Thyroid gland (tissue), 4 donors: ENCODE data around the gene TROAP. TPM values are rescaled to one million over a fixed set of nuclear protein-coding genes. Genes with fewer than 3 reads are reported as not detected.
"Not testable (repeated sequence)": the region's sequence is repeated elsewhere in the genome, so short reads cannot be mapped to it uniquely, and the experiment has no call there.

Experiments used
- DNase-seq, 2 donors: peaks; one replicate each; pipeline ENCODE4 v3.0.0-alpha.2; 2019
- H3K27ac ChIP-seq, 3 donors: fragments of 200-600 bp; sonication (generic); 1 replicate in 2 of 3; 2 replicates in 1 of 3; pipeline ENCODE4 v1.5.1; 2016 to 2019; ENCODE audit warnings: mild to moderate bottlenecking in 1 of 3, moderate library complexity in 1 of 3
- H3K27me3 ChIP-seq: fragments of 200-600 bp; sonication (generic); one replicate; pipeline ENCODE4 v1.5.1; 2019
- H3K36me3 ChIP-seq, 2 donors: fragments of 200-600 bp; sonication (generic); one replicate each; pipeline ENCODE4 v1.5.1; 2016 to 2019
- H3K4me1 ChIP-seq, 2 donors: fragments of 200-600 bp; sonication (generic); one replicate each; pipeline ENCODE4 v1.5.1; 2017 to 2019
- H3K4me3 ChIP-seq, 3 donors: fragments of 200-600 bp; sonication (generic); replicated peaks in 1 of 3; 1 replicate in 2 of 3; 2 replicates in 1 of 3; pipeline ENCODE4 v1.5.1; 2016; ENCODE audit warnings: mild to moderate bottlenecking in 1 of 3
- H3K9me3 ChIP-seq: fragments of 200-600 bp; sonication (generic); one replicate; pipeline ENCODE4 v1.5.1; 2017
- POLR2A ChIP-seq, 2 donors: fragments of 450-650 bp; IDR thresholded peaks; one replicate each; pipeline ENCODE4 v1.6.1; 2017; ENCODE audit warnings: antibody characterized with exemption in 2 of 2, mild to moderate bottlenecking in 2 of 2, moderate library complexity in 1 of 2
- WGBS, 2 donors: methylation state at CpG; one replicate each; pipeline ENCODE4 v1.1.5; 2017; 5-methylcytosine and 5-hydroxymethylcytosine counted together
- intact Hi-C: fragments of 100-400 bp; cut with DNase I; formaldehyde crosslinking; loops from one replicate; pipeline ENCODE4 v1.15.1; 2023
- total RNA-seq, 4 donors: library from RNA; depleted of rRNA; stranded (reverse); fragments of >200 nt; gene quantifications; one replicate each; pipeline ENCODE4 v1.2.3, GENCODE V29; 2016
- TF ChIP-seq, protein P1 (sequence below), 6 experiments: fragments of 200-600 bp in 3 of 6; fragments of 450-650 bp in 3 of 6; sonication (generic) in 3 of 6; IDR thresholded peaks; one replicate each; pipeline ENCODE4 v1.5.1; 2016 to 2019; ENCODE audit warnings: antibody characterized with exemption in 6 of 6, mild to moderate bottlenecking in 2 of 6, inconsistent platforms in 1 of 6, moderate library complexity in 1 of 6

TROAP gene
- total RNA-seq, 4 donors from 2014 or later, result 0.56 to 2.6 (median 0.96) TPM; not detected in 1

DNA sequence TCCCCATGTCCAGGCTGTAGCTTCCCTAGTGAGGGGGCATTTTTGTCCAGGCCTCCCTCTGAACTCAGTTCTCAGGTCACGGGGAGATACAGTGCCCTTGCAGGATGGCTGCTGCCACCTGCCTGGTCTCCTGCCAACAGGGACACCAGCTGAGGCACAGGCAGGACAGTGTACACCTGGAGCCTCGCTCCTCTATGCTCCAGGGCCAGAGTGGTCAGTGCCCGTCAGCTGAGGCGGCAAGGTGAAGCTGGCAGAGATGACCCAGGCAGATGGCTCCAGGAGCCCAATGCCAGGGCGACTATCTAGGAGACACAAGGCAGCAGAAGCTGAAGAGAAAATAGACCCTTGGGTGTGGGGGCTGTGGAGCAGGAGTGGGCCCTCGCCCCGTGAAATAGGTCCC lies 45.6 kb upstream of the TROAP start:
- Histone ChIP-seq H3K36me3 (peaks cover 10 to 13% of the 10 kb centered on the region in 2 donors), H3K4me1 (no peaks in the 10 kb centered on the region), H3K4me3 (no peak overlapping the region), H3K27ac (no peak overlapping the region), H3K27me3 (no peaks in the 10 kb centered on the region), H3K9me3 (no peaks in the 10 kb centered on the region)
- DNase-seq, result no peak
- no peak for TF ChIP-seq POLR2A (IDR thresholded peaks at IDR 0.05)
- WGBS, 2 donors, result 94% methylated on average over 5 to 7 of the region's 7 CpGs
- intact Hi-C loops, result no loop called here

DNA sequence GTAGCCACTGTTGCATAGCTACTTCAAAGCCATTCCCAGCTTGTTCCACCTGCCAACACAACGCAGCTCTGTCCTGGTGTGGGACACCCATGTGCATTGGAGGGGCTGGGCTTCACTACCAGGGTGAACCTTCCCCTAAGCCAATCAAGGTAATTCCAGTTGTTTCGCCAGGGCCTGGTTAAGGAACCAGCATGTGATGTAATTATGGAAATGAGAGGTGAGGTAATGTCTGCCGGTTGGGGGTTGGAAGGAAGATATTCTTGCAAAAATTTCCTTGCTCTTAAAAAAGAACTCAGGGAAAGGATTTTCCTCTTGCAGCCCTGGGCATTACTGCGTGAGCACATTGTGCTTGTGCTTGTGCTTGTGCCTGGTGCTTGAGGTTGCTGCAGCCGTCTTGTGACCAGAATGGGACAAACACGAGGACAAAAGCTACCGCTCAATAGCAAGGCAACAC lies 43.3 kb upstream of the TROAP start:
- intact Hi-C loops, result no loop called here
- DNase-seq, result no peak
- Histone ChIP-seq H3K27me3 (no peaks in the 10 kb centered on the region), H3K36me3 (no peaks in the 10 kb centered on the region), H3K9me3 (no peaks in the 10 kb centered on the region), H3K4me1 (no peaks in the 10 kb centered on the region), H3K4me3 (no peak overlapping the region), H3K27ac (no peak overlapping the region)
- no peak for TF ChIP-seq POLR2A (IDR thresholded peaks at IDR 0.05)
- TF ChIP-seq, protein P1, sequence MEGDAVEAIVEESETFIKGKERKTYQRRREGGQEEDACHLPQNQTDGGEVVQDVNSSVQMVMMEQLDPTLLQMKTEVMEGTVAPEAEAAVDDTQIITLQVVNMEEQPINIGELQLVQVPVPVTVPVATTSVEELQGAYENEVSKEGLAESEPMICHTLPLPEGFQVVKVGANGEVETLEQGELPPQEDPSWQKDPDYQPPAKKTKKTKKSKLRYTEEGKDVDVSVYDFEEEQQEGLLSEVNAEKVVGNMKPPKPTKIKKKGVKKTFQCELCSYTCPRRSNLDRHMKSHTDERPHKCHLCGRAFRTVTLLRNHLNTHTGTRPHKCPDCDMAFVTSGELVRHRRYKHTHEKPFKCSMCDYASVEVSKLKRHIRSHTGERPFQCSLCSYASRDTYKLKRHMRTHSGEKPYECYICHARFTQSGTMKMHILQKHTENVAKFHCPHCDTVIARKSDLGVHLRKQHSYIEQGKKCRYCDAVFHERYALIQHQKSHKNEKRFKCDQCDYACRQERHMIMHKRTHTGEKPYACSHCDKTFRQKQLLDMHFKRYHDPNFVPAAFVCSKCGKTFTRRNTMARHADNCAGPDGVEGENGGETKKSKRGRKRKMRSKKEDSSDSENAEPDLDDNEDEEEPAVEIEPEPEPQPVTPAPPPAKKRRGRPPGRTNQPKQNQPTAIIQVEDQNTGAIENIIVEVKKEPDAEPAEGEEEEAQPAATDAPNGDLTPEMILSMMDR (IDR thresholded peaks at IDR 0.05), result no peak
- WGBS, 2 donors, result 53 to 60% methylated on average over 7 of the region's 7 CpGs

DNA sequence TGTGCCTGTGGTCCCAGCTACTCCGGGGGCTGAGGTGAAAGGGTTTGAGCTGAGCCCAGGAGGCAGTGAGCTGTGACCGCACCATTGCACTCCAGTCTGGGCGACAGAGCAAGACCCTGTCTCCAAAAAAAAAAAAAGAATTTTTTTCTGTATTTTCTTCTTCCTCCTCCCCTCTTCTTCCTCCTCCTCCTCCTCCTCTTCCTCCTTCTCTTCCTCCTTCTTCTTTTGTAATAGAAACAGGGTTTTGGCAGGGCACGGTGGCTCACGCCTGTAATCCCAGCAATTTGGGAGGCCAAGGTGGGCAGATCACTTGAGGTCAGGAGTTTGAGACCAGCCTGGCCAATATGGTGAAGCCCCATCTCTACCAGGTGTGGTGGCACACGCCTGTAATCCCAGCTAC lies 42.5 kb upstream of the TROAP start:
- H3K36me3 ChIP-seq, H3K4me1 ChIP-seq, H3K27me3 ChIP-seq, H3K9me3 ChIP-seq, DNase-seq, H3K4me3 ChIP-seq, intact Hi-C loops, H3K27ac ChIP-seq: not testable (repeated sequence)
- WGBS, 2 donors, result 68 to 71% methylated on average over 6 of the region's 6 CpGs

DNA sequence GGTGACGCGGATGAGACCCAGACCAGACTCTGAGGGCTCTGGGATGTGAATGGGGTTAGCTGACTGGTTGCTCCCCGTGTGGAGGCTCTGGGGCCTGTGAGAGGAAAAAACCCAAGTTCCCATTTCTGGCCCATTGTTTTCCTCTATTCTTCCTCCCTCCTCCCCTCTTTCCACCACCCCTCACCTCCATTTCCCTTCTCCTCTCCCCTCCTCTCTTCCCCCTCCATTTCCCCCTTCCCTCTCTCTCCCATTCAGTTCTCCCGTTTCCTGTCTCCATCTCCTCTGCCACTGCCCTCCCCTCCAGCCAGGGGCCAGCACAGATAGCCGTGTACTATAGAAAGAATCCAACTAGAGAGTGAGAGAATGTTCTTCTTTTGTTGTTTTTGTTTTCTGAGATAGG lies 40.8 kb upstream of the TROAP start:
- Histone ChIP-seq H3K4me3 (no peak overlapping the region), H3K9me3 (no peaks in the 10 kb centered on the region), H3K36me3 (no peaks in the 10 kb centered on the region), H3K4me1 (no peaks in the 10 kb centered on the region), H3K27ac (no peak overlapping the region), H3K27me3 (no peaks in the 10 kb centered on the region)
- 80 to 81% methylated on average over 5 of the region's 5 CpGs for WGBS, 2 donors
- DNase-seq, result no peak
- intact Hi-C loops, result no loop called here
- no peak for TF ChIP-seq POLR2A (IDR thresholded peaks at IDR 0.05)

DNA sequence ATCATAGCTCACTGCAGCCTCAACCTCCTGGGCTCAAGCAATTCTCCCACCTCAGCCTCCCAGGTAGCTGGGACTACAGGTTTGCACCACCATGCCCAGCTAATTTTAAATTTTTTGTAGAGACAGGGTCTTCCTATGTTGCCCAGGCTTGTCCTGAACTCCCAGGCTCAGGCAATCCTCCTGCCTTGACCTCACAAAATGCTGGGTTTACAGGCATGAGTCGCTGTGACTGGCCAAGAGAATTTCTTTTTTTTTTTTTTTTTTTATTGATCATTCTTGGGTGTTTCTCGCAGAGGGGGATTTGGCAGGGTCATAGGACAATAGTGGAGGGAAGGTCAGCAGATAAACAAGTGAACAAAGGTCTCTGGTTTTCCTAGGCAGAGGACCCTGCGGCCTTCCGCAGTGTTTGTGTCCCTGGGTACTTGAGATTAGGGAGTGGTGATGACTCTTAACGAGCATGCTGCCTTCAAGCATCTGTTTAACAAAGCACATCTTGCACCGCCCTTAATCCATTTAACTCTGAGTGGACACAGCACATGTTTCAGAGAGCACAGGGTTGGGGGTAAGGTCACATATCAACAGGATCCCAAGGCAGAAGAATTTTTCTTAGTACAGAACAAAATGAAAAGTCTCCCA lies 40.2 kb upstream of the TROAP start:
- DNase-seq, H3K9me3 ChIP-seq, H3K27me3 ChIP-seq, H3K27ac ChIP-seq, intact Hi-C loops, H3K4me3 ChIP-seq, H3K36me3 ChIP-seq, H3K4me1 ChIP-seq: not testable (repeated sequence)
- WGBS, 2 donors, result 71 to 79% methylated on average over 2 to 3 of the region's 6 CpGs

DNA sequence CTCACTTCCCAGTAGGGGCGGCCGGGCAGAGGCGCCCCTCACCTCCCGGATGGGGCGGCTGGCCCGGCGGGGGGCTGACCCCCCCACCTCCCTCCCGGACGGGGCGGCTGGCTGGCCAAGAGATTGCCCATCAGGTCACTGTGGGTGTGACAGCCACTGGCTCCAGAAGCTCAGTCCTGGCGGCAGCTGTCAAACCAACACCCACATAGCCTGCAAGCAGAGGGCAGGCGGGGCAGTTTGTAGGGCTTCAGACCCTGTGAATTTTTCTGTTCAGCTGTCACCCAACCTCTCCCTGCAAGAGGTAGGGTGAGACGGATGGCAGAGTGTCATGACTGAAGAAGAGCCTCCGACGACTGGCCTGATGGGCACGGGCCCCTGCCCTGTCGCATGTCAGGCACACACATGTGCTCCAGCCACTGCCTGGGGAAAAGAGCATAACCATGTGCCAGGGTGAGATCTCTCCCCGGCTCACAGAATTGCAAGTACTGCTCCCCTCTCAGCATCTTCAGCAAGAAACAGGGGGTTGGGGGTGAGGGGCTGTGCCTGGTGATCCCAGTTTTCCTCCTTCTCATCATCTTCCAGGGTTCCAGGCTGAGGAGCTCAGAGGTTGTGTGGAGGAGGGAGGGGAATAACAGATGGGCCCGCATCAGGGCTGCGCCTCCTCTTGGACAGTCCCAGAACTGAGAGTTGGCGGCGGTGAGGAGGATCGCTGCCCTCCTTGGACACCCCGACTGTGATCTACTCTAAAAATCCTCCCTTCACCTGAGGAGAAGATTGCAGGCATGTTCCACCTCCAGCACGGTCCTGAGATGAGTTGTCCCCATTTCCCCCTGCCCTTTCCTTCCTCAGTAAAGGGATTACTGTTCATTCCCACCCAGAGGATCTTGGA lies 39.3 kb upstream of the TROAP start:
- WGBS, 2 donors, result 81 to 87% methylated on average over 15 to 17 of the region's 25 CpGs

More for the DNA sequence above, 39.3 kb upstream of the TROAP start:
- Histone ChIP-seq H3K27me3 (no peaks in the 10 kb centered on the region), H3K27ac (no peak overlapping the region), H3K36me3 (no peaks in the 10 kb centered on the region), H3K4me3 (no peak overlapping the region), H3K4me1 (no peaks in the 10 kb centered on the region), H3K9me3 (no peaks in the 10 kb centered on the region)
- DNase-seq, result no peak
- TF ChIP-seq, protein P1 (IDR thresholded peaks at IDR 0.05), result no peak
- TF ChIP-seq POLR2A (IDR thresholded peaks at IDR 0.05), result no peak
- intact Hi-C loops, result no loop called here
